ENCODE measurements around the gene FST.

The FST gene

GRCh38 chr5:53475320-53475719, 5.1 kb upstream of the FST start:
- DNase-seq, result no peak

GRCh38 chr5:53476019-53476418, 4.4 kb upstream of the FST start:
- no peak for DNase-seq

GRCh38 chr5:53476531-53477480, 3.6 kb upstream of the FST start:
- no peak for DNase-seq

- peak; percentile 15 for DNase-seq
Observed at GRCh38 chr5:53478411-53479044, 1.9 kb upstream of the FST start.

- no peak for DNase-seq
Observed at GRCh38 chr5:53479045-53479589, 1.3 kb upstream of the FST start.

DNA sequence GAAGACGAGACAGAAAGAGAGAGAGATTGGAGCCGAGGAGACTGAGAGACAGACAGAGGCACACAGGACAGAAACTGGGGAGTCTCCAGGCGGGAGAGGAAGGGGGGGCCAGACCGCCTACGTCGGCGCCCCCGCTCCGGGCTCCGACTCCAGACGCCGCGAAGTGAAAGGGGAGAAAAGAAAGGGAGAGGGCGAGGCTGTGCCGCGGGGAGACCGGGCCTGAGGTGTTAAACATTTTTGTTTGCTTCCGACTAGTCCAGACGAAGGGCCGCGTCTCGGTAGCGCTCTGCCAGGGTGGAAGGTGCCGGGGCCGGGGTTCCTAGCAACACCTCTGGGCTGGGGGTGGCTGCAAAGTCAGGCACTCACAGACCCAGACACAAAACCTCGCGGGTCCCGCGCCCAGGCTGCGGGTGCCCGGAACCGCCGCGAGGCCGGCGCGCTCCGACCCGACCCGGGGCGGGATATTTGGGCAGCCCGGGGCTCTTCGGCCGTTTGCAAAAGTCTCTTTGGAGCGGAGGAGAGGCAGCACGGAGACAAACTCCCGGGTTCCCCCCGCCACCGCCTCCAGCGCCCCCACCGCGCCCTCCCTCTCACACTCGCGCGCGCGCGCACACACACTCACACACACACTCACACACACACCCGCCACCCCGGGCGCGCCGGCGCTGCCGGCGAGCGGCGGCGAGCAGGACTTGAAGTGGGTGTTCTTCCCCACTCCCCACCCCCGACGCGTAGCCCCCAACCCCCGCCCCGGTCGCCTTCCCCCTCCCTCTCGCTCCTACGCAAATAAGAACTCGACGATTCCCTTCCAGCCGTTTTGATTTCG, 626 bp upstream of the FST start:
- DNase-seq, result no peak

GRCh38 chr5:53481159-53481886, 894 bp downstream of the FST start:
- no peak for DNase-seq

- no peak for DNase-seq
Observed at GRCh38 chr5:53481887-53482716, 1.7 kb downstream of the FST start.

DNA sequence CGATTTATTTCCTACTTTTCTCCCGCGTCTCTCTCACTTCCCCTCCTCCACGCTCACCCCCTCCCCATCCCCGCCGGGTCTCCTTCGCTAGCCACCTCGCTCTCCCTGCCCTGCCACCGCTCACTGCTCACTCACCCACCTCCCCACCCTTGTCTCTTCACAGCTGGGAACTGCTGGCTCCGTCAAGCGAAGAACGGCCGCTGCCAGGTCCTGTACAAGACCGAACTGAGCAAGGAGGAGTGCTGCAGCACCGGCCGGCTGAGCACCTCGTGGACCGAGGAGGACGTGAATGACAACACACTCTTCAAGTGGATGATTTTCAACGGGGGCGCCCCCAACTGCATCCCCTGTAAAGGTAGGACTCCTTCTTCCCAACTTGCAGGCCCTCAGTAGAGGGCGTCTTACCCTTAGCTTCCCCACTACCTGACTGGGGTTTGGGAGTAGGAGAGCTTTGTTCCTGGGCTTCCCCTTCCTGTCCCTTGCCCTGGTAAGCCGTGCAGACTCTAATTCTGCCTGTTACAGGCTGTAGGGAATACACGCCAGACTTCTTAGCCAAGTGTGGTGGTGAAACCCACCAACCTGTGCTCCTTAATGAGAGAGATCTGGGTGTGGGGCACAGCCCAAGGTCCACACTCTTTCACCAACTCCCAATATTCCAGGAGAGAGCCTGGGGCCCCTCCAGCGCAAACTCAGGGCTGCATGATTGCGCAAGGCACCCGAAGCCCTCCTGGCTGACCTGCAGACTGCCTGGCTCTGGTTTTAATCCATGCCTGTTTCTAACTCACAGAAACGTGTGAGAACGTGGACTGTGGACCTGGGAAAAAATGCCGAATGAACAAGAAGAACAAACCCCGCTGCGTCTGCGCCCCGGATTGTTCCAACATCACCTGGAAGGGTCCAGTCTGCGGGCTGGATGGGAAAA, 2.5 kb downstream of the FST start:
- DNase-seq, result no peak

GRCh38 chr5:53487436-53487835, 7.0 kb downstream of the FST start:
- no peak for DNase-seq

- DNase-seq, result no peak
Observed at GRCh38 chr5:53488195-53488722, 7.8 kb downstream of the FST start.

- DNase-seq, result no peak
Observed at GRCh38 chr5:53490747-53491146, 10.3 kb downstream of the FST start.

DNA sequence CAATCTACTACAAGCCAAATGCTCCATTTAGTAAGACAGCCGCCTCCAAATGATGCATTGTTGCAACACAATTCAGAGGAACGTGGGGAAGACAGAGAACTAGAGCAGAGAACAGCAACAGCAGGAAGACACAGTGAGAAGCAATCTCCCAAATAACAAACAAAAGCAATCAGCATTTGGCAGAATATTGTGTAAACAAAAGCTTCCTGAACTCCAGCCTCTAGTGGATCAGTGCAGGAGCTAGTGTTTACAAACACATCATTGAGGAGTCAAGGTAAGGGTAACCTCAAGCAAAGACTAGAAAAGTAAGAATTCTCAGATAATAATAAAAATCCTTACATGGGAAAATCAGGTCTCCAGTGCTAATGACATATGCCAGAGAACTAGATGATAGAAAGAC, 20.6 kb downstream of the FST start:
- no peak for DNase-seq

DNA sequence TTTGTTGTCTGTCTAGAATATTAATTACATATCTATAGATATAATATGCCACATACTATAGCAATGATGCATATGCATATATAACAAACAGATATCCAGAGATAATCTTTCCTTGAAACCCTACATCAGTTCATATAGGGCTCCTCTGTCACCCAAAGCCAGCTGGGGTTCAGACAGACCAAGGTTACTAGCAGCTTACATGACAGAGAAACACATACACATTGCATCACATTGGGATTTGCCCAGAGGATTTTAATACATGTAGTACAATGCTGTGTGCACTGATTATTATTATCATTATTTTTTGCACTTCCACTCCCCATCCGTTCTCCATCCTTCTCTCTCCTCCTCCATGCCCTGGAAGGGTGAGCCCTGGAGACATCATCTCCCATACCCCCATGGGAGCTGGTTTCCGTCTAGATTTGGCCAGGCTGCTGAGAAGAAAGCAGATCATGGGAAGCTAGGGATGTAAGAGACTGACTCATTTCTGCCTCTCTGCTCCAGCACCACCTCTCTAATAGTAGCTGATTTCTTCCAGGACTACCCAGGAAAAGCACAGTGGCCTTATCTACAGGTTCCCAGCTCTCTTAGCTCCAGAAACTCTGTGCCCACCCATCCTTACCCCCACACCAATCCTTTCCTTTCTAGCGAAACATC, 23.3 kb downstream of the FST start:
- DNase-seq, result no peak

GRCh38 chr5:53507013-53507412, 26.6 kb downstream of the FST start:
- DNase-seq, result no peak

DNA sequence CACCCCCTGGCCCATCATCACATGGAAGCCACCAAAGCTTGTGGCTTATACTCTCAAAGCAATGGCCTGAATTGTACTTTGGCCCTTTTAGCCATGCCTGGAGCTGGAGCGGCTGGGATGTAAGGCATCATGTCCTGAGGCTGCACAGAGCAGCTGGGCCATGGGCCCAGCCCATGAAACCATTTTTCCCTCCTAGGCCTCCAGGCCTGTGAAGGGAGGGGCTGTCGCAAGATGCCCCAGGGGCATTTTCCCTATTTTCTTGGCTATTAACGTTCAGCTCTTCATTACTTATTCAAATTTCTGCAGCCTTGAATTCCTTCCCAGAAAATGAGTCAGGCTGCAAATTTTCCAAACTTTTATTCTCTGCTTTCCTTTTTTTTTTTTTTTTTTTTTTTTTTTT, 27.7 kb downstream of the FST start:
- no peak for DNase-seq

GRCh38 chr5:53512539-53512938, 32.1 kb downstream of the FST start:
- no peak for DNase-seq

GRCh38 chr5:53515988-53516387, 35.6 kb downstream of the FST start:
- DNase-seq, result no peak

DNA sequence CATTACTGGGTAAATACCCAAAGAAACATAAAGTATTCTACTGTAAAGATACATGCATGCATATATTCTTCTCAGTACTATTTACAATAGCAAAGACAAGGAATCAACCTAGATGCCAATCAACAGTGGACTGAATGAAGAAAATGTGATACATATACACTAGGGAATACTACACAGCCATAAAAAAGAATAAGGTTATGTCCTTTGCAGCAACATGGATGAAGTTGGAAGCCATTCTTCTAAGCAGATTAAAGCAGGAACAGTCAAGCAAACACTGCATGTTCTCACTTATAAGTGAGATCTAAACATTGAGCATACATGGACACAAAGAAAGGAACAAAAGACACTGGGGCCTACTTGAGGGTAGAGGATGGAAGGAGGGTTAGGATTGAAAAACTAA, 40.4 kb downstream of the FST start:
- no peak for DNase-seq

Data from NCI-H1092 (cell line).